Natural killer cell (primary cell): ENCODE results near the gene GABBR2. TPM values are rescaled to one million over a fixed set of nuclear protein-coding genes. Genes with fewer than 3 reads are reported as not detected.

ENCODE experiments used
- ATAC-seq, 3 donors: fragments of 150-1000 bp in 2 of 3; fragments of 200-7000 bp in 1 of 3; cut with Tn5 transposase; 1 replicate in 1 of 3; 2 replicates in 2 of 3; pipeline ENCODE4 v1.10.0; 2021; ENCODE audit warnings: mild to moderate bottlenecking in 2 of 3, moderate library complexity in 2 of 3
- DNase-seq, 2 donors: peaks; one replicate each; pipeline versions ENCODE4 v3.0.0 to v3.0.0-alpha.2; 2013 to 2021; ENCODE audit warnings: mixed read lengths in 1 of 2
- H3K27ac ChIP-seq: one replicate; pipeline ENCODE4 v1.5.1; 2013; ENCODE audit warnings: mild to moderate bottlenecking, low read length
- H3K27me3 ChIP-seq: one replicate; pipeline ENCODE4 v1.6.1; 2013; ENCODE audit warnings: low read length; ENCODE audit not compliant: control insufficient read depth, insufficient read depth
- H3K36me3 ChIP-seq: one replicate; pipeline ENCODE4 v1.6.1; 2013; ENCODE audit warnings: low read length; ENCODE audit not compliant: control insufficient read depth, insufficient read depth
- H3K4me1 ChIP-seq: one replicate; pipeline ENCODE4 v1.6.1; 2013; ENCODE audit warnings: low read length; ENCODE audit not compliant: control insufficient read depth, insufficient read depth
- H3K4me3 ChIP-seq: one replicate; pipeline ENCODE4 v1.5.1; 2013; ENCODE audit warnings: low read length
- H3K9me3 ChIP-seq: one replicate; pipeline ENCODE4 v1.6.1; 2013; ENCODE audit warnings: low read length; ENCODE audit not compliant: control insufficient read depth, insufficient read depth
- H3K27ac Mint-ChIP-seq, 2 donors: one replicate each; pipeline ENCODE4 v1.8.0; 2022; ENCODE audit warnings: mild to moderate bottlenecking in 2 of 2, mixed read lengths in 2 of 2, moderate library complexity in 1 of 2
- H3K27me3 Mint-ChIP-seq, 2 donors: one replicate each; pipeline ENCODE4 v1.8.0; 2022; ENCODE audit warnings: low read depth in 2 of 2, mixed read lengths in 2 of 2
- H3K36me3 Mint-ChIP-seq: one replicate; pipeline ENCODE4 v1.8.0; 2022; ENCODE audit warnings: mixed read lengths
- H3K4me1 Mint-ChIP-seq, 2 donors: one replicate each; pipeline ENCODE4 v1.8.0; 2022; ENCODE audit warnings: mixed read lengths in 2 of 2
- H3K4me3 Mint-ChIP-seq: one replicate; pipeline ENCODE4 v1.8.0; 2022; ENCODE audit warnings: mild to moderate bottlenecking, moderate library complexity, mixed read lengths
- H3K9me3 Mint-ChIP-seq, 2 donors: one replicate each; pipeline ENCODE4 v1.8.0; 2022; ENCODE audit warnings: mixed read lengths in 2 of 2
- WGBS: methylation state at CpG from one replicate; pipeline ENCODE4 v1.1.7; 2013; ENCODE audit warnings: missing lambda C conversion rate; ENCODE audit not compliant: insufficient coverage; 5-methylcytosine and 5-hydroxymethylcytosine counted together
- intact Hi-C: fragments of 100-400 bp; cut with micrococcal nuclease; formaldehyde crosslinking; loops from one replicate; pipeline ENCODE4 v1.14.2; 2022
- total RNA-seq, 4 donors: library from RNA; stranded (reverse); fragments of 120-200 nt in 1 of 4; gene quantifications; one replicate each; pipeline versions ENCODE4 v1.2.3 to v1.2.4, GENCODE V29; 2013 to 2022
- TF ChIP-seq, protein P1 (sequence below): fragments of 200-600 bp; IDR thresholded peaks from one replicate; pipeline ENCODE4 v1.8.0; 2022; ENCODE audit warnings: antibody characterized with exemption

The GABBR2 gene
- total RNA-seq, 3 donors from 2014 or later (not counting 1 experiment from before 2014, with no cell fraction given) = not detected

DNA sequence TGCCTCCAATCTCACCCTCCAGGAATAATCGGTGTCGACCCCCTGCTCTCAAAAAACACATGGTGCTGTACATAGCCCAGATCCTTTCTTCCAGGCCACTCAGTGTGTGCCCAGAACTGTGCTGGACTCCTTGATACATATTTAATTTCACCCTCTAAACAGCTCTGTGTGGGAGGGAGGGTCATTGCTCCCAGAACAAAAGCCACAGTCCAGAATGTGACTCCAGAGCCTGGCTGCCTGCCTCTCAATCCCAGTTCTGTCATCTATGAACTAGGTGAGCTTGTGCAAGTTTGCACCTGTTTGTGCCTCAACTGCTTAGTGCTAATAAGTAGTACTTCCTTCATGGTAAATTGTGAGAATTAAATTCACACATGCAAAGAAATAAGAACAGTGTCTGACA is 93.1 kb downstream of the GABBR2 start:
- Mint-ChIP-seq H3K27me3 (peaks cover 18 to 38% of the 10 kb centered on the region in 2 donors), H3K27ac (no peak overlapping the region), H3K36me3 (no peaks in the 10 kb centered on the region), H3K4me1 (no peaks in the 10 kb centered on the region), H3K9me3 (no peaks in the 10 kb centered on the region), H3K4me3 (no peak overlapping the region)
- no peak for ATAC-seq
- no peak overlapping the region for H3K27ac ChIP-seq
- no peak overlapping the region for H3K4me3 ChIP-seq
- WGBS = 69% methylated on average over 2 of the region's 2 CpGs
- no peaks in the 10 kb centered on the region for H3K9me3 ChIP-seq
- no peak for DNase-seq
- TF ChIP-seq, protein P1, sequence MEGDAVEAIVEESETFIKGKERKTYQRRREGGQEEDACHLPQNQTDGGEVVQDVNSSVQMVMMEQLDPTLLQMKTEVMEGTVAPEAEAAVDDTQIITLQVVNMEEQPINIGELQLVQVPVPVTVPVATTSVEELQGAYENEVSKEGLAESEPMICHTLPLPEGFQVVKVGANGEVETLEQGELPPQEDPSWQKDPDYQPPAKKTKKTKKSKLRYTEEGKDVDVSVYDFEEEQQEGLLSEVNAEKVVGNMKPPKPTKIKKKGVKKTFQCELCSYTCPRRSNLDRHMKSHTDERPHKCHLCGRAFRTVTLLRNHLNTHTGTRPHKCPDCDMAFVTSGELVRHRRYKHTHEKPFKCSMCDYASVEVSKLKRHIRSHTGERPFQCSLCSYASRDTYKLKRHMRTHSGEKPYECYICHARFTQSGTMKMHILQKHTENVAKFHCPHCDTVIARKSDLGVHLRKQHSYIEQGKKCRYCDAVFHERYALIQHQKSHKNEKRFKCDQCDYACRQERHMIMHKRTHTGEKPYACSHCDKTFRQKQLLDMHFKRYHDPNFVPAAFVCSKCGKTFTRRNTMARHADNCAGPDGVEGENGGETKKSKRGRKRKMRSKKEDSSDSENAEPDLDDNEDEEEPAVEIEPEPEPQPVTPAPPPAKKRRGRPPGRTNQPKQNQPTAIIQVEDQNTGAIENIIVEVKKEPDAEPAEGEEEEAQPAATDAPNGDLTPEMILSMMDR = no peak
- H3K27me3 ChIP-seq = no peaks in the 10 kb centered on the region
- no peaks in the 10 kb centered on the region for H3K4me1 ChIP-seq
- H3K36me3 ChIP-seq = no peaks in the 10 kb centered on the region
- intact Hi-C loops = no loop called here

DNA sequence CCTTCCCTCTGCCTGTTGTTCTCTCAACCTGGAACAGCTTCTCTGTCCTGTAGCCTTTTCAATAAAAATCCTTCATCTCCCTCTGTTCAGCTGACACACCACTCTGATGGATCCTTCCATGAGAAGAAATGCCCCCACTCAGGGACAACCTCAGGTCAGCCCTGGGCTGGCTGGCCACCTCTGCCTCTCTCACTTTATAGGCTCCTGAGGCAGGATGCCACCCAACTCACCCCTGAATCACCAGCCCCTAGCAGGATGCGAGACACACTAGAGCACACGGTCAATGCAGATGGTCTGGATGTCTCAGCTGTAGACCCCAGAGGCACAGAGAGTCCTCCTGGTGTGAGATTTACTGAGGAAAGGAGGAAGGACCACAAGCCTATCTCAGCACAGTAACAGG is 93.8 kb downstream of the GABBR2 start:
- TF ChIP-seq, protein P1 = no peak
- 94% methylated on average over 2 of the region's 2 CpGs for WGBS
- no peak overlapping the region for H3K27ac ChIP-seq
- no peaks in the 10 kb centered on the region for H3K27me3 ChIP-seq
- no peaks in the 10 kb centered on the region for H3K4me1 Mint-ChIP-seq
- H3K36me3 Mint-ChIP-seq = no peaks in the 10 kb centered on the region
- no peak overlapping the region for H3K4me3 Mint-ChIP-seq
- DNase-seq (no peak), ATAC-seq (no peak)
- H3K4me1 ChIP-seq = no peaks in the 10 kb centered on the region
- no peak overlapping the region for H3K27ac Mint-ChIP-seq
- no peaks in the 10 kb centered on the region for H3K36me3 ChIP-seq
- H3K9me3 Mint-ChIP-seq = no peaks in the 10 kb centered on the region
- intact Hi-C loops = no loop called here
- H3K27me3 Mint-ChIP-seq = peaks cover 22 to 38% of the 10 kb centered on the region in 2 donors
- H3K4me3 ChIP-seq = no peak overlapping the region
- H3K9me3 ChIP-seq = no peaks in the 10 kb centered on the region

DNA sequence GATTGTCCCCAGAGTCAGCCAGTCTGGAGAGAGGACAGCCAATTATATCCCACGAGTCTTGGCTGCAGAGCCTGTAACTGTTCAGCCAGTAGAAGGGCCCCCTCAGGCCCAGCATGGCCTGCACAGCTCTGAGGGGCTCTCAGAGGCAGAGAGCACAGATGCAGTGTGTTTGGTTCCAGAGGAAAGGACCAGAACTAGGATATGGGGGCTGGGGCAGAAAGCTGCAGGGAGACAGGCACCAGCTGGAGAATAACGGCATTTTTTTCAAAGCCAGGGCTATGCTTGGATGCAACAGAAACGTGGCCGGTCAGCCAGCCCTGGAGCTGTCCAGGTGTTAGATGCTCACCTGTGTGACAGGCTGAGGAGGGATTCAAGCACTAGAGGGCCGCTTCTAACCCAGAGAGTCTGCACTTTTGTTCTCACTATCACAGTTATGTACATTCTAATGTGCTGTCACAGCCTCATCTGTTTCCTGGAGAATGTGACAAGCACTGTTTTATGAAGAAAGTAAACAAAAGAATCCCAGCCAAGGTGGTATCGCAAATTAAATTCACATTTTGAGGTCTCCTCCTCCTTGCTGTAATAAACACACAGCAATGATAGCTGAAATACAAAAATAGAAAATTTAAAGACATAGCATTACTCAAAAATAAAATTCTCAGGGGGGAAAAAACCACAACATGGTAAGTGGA is 96.5 kb downstream of the GABBR2 start:
- 75% methylated on average over 5 of the region's 6 CpGs for WGBS
- intact Hi-C loops = no loop called here
- Mint-ChIP-seq H3K27ac (no peak overlapping the region), H3K4me1 (no peaks in the 10 kb centered on the region), H3K9me3 (no peaks in the 10 kb centered on the region), H3K27me3 (peaks cover 21 to 34% of the 10 kb centered on the region in 2 donors), H3K36me3 (no peaks in the 10 kb centered on the region), H3K4me3 (no peak overlapping the region)
- DNase-seq = no peak
- no peaks in the 10 kb centered on the region for H3K9me3 ChIP-seq
- no peaks in the 10 kb centered on the region for H3K27me3 ChIP-seq
- no peaks in the 10 kb centered on the region for H3K36me3 ChIP-seq
- TF ChIP-seq, protein P1 = no peak
- H3K4me1 ChIP-seq = no peaks in the 10 kb centered on the region
- no peak for ATAC-seq
- H3K27ac ChIP-seq = no peak overlapping the region
- H3K4me3 ChIP-seq = no peak overlapping the region

DNA sequence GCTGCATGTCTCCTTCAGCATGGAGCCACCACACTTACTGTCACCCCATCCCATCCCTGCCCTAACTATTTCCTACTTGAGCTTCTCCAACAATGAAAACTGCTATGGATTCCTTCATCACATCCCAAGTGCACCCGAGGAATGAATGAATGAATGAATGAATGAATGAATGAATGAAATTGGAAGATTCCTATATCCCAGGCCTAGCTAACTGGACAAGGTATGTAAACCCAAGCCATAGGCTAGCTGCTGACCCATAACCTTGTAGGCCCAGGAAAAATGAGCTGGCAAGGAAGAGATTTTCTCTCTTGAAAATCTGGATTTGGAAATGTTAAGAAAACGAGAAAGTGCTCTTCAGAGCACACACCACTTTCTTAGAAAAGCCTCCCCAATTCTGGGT is 97.4 kb downstream of the GABBR2 start:
- no peaks in the 10 kb centered on the region for H3K9me3 ChIP-seq
- H3K27me3 ChIP-seq = no peaks in the 10 kb centered on the region
- ATAC-seq (no peak), DNase-seq (no peak)
- no peaks in the 10 kb centered on the region for H3K36me3 ChIP-seq
- no peak overlapping the region for H3K27ac Mint-ChIP-seq
- no peak overlapping the region for H3K27ac ChIP-seq
- TF ChIP-seq, protein P1 = no peak
- intact Hi-C loops = no loop called here
- no peaks in the 10 kb centered on the region for H3K9me3 Mint-ChIP-seq
- H3K27me3 Mint-ChIP-seq = peaks cover 19 to 26% of the 10 kb centered on the region in 2 donors
- H3K4me1 ChIP-seq = no peaks in the 10 kb centered on the region
- H3K4me1 Mint-ChIP-seq = no peaks in the 10 kb centered on the region
- WGBS = 81% methylated on average over 1 of the region's 2 CpGs
- H3K36me3 Mint-ChIP-seq = no peaks in the 10 kb centered on the region
- H3K4me3 Mint-ChIP-seq = no peak overlapping the region
- H3K4me3 ChIP-seq = no peak overlapping the region
